ENCODE measurements around the gene FKBP7.
"Not testable (repeated sequence)": the region's sequence is repeated elsewhere in the genome, so short reads cannot be mapped to it uniquely, and the experiment has no call there.

The FKBP7 gene

DNA sequence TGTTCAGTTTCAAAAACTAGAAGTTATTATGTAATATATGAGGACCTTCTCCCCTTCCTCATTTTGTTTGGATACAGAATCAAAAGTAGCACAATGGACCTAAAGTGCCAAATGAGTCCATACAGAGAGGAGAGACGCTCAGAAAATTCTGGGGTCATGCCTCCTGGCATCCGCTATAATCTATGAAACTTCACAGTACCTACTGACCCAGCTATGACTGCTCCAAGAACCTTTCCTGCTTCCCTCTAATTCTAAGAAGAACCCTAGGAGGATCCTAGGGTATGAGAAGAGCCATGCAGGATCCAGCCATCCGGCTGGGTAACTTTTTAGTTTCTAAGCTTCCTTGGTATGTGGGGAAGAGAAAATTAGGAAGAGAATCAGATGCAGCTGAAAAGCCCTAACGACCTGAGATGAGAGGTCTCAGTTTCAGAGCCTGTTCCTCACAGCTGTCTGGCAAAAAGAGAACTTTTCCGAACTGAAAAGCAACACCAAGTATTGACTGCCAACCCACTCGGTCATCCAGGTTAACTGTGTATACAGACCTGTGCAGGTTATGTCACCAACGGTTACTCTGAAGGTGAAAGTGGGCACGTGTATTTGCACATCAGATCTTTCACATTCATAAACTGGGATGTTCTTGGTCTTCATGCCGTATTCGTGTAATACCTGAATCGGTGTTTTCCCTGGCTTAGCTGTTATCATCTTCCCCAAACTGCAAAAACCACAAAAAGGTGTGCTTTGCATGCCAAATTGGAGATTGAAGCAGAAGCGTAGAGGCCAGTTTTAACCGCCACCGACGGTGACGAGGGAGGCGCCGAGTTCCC, 28.5 kb downstream of the FKBP7 start:
- no peak for DNase-seq (ENCODE audit: low read depth)

DNA sequence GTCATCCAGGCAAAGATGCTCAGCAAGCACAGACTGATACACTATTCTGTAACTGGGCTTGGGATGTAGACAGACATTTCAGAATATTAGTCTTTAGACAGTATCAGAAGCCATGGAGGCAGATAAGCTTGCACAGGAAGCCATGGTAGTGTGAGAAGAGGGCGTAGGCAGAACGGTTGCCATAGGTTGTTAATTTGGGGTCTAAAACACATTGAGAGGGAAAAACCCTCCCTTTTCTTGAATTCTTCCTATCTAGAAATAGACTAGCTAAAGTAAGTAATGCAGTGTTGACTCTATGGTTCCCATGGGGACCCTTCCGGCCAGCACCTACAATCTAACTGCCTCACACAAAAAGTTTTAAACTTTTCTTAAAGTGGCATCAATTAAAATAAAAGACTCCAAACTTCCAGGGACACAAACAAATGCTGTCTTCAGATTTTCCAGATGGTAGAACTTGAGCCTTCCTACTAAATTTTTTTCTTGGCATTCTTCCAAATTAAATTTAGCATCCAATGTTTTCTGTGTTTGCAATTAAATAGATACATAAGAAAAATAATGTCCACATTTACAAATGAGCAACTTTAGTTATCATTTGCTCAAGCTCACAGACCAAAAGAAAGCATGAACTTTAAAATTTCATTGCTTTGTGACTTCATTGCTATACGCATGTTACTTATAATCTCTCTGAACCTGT, 29.3 kb downstream of the FKBP7 start:
- no peak for DNase-seq (ENCODE audit: low read depth)

DNA sequence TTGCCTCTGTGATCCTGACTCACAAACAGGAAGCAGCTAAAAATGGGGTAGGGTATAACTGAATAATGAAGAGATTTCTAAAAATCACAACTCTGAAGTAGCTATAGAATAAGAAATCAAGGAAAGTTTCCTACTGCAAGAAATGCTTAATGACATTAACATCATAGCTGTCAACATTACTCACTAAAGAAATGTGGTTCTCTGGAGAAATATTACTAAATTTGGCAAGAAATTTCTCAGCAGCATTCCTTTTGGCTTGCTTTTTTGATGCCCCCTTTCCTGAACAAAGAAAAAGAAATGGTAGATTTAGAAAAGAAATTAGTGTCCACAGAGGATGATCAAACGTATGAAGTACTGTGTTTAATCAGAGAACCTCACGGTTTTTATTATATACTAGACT, 37.0 kb downstream of the FKBP7 start:
- DNase-seq (ENCODE audit: low read depth), result no peak

DNA sequence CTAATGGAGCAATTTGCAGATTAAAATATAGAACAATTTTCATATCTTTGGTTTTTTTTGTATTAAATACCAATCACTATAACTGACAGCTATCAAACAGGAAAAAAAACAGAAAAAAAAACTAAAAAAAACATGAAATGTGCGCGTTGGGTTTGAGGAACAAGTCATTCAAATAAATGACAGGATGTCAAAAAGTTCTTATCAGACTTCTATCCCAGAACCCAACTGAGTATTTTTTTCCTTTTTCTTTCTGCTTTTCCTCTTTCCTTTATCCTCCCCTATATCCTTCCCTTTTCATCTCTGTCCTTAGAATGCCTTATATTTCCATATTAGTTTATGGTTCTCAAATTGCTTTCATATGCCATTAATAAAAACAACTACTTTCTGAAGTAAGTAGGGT, 41.7 kb downstream of the FKBP7 start:
- DNase-seq (ENCODE audit: low read depth), result no peak

DNA sequence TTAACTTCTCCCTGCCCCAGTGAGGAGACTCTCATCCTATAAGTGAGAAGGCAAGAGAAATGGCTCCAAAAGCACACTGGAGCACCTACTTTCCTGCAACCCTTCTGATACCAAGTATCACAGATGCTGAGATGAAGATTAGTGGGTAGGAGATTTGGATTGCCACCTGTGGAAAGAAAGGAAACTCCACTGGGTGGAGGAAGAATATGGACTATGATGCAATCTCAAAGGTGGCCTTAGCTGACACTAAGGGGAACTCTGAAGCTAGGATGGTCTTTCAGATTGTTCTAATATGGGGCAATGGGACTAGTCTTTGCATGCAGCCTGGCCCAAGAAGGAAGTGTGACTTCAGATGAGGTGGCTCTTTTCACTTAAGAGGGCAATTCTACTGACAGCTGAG, 49.1 kb downstream of the FKBP7 start:
- DNase-seq (ENCODE audit: low read depth), result no peak

DNA sequence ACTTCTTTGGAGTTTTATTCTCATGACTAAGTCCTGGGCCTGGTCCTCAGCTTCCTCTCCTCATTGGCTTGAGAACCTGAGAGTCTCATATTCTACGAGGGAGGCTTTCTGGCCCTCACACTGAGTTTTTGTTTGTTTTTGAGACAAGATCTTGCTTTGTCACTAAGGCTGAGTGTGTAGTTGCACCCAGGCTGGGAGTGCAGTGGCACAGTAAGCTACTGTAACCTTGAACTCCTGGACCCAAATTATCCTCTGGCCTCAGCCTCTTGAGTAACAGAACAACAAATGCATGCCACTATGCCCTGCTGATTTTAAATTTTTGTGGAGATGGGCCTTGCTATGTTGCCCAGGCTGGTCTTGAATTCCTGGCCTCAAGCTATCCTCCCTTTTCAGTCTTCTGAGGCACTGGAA, 50.0 kb downstream of the FKBP7 start:
- no peak for DNase-seq (ENCODE audit: low read depth)

DNA sequence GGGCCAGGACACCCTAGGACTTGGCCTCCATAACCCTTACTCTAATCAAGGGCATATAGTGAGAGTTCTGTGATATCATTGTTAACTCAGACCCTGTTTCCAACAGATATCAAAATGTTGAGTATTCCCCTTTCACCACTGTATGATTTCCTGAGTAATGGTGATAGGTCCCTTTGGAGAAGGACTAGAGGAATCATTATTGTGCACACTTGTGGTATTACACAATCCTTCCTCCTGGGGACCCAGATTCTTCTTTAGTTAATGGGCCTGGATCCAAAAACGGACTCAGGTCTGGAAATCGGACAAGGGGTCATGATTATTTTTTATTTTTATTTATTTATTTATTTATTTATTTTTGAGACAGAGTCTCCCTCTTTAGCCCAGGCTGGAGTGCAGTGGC, 50.9 kb downstream of the FKBP7 start:
- no peak for DNase-seq (ENCODE audit: low read depth)

DNA sequence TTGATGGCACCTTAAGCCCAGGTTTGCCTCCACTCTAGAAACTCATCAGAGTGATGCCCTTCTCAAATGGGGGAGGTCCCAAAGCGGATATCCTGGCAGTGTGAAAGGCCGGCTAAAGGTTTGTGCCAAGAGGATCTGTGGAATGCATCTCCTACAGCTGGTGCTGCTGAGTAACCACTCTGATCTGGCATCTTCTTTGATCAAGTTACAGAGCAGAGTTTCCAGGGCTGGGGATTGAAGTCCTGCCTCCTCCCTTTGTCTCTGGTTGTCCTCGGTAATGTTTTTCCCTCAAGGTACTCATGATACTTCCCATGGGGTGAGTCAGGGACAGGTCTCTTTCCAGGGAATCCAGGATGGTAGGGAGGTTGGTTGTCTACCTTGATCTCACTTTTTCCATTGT, 52.0 kb downstream of the FKBP7 start:
- DNase-seq (ENCODE audit: low read depth), result no peak

DNA sequence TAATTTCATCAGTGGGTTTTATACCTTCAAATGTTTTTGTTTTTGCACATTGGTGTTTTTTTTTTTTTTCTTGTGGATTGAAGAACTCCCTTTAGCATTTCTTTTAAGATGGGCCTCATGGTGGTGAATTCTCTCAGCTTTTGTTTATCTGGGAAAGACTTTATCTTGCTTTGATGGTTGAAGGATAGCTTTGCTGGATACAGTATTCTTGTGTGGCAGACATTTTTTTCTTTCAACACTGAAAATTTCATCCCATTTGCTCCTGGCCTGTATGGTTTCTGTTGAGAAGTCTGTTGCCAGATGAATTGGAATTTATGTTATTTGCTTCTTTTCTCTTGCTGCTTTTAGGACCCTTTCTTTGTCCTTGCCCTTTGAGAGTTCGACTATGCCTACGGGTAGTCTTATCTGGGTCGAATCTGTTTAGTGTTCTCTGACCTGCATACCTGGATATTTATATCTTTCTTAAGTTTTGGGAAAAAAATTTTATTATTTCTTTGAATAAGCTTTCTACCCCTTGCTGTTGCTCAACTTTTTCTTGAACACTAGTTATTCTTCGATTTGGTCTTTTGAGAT, 53.1 kb downstream of the FKBP7 start:
- DNase-seq (ENCODE audit: low read depth), result no peak

DNA sequence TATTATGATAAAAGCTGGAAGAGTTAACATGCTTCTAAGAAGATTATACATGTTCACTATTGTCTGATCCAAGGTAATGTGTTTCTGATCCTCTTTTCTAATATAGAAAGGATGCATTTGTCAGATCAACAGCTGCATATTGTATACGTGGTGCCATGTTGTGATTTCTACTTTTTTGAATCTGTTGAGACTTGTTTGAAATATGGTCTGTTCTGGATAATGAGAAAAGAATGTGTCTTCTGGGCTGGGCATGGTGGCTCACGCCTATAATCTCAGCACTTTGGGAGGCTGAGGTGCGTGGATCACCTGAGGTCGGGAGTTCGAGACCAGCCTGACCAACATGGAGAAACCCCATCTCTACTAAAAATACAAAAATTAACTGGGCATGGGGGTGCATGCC, 54.7 kb downstream of the FKBP7 start:
- DNase-seq (ENCODE audit: low read depth), result not testable (repeated sequence)

DNA sequence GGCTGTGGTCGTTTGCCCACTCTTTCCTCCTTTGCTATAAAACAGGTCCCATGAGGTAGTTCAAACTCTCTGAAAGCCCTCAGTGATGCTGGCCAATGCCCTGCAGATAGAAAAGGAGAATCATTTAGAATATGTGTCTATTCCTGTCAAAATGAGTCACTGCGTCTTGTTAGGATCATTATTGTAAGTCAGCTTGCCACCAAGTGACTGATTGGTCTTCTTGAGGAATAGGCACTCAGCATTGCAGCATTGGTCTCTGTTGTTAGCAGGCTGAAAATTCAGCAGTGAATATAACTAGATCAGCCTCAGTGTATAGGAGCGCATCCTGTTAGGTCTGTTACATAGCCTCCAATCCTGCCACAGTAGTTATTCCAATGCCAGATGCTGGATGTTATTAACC, 56.3 kb downstream of the FKBP7 start:
- DNase-seq (ENCODE audit: low read depth), result no peak

DNA sequence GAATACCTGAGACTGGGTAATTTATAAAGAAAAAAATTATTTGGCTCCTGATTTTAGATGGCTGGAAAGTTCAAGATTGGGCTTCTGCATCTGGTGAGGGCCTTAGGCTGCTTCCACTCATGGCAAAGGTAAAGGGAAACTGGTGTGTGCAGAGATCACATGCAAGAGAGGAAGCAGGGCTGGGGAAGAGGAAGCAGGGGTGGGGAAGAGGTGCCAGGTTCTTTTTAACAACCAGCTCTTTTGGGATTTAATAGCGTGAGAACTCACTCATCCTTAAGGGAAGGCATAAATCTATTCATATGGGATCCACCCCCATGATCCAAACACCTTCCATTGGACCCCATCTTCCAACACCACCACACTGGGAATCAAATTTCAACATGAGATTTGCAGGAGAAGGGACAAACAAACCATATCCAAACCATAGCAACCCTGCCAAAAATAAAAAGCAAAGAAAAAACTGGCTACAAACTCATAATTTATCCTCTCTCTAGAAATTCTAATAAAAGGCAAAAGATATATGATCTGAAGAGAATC, 57.9 kb downstream of the FKBP7 start:
- DNase-seq (ENCODE audit: low read depth), result no peak

DNA sequence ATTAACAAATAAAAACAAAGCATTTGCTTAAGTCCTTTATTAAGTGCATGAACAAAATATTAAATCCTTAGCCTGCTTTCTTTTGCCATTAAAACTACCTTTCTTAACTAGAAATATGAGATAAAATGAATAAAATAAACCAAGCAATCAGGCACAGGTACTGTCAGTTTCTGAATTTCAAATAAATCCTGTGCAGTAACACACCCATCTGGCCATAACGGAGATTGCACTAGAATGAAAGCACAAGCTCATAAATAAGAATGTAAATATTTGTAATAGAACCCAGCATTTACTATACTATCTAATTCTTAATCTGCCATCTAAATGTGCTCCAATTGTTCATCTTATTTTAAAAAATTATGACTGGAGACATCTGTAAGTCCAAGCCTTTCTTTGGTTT, 59.3 kb downstream of the FKBP7 start:
- no peak for DNase-seq (ENCODE audit: low read depth)

DNA sequence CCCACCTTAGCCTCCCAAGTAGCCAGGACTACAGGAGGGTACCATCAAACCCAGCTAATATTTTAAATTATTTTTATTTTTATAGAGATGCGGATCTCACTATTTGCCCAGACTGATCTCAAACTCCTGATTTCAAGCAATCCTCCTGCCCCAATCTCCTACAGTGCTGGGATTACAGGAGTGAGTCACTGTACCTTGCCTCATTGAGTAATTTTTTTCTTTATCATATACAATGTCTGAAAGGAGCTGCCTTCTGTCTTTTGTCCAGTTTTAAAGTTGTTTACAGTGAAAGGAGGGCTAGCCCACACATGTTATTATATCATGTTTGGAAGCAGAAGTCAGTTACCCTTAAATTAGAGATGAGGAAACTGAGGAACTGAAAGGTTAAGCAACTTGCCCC, 60.0 kb downstream of the FKBP7 start:
- no peak for DNase-seq (ENCODE audit: low read depth)

DNA sequence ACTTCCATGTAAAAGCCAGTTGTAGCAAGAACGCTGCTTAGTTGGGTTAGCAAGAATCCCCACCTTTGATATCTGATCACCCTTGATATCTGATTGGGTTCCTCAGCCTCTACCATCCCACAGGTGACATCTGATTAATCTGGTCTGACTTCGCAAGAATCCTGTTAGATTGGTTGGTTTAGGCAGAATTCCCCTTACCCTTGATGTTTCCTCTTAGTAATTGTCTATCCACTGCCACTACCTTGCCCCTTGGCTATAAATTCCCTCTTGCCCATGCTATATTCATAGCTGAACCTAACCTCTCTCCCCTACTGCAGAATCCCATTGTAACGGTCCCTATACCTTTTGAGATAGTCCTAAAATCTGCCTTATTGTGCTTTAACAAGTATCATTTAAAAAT, 60.5 kb downstream of the FKBP7 start:
- DNase-seq (ENCODE audit: low read depth), result no peak

DNA sequence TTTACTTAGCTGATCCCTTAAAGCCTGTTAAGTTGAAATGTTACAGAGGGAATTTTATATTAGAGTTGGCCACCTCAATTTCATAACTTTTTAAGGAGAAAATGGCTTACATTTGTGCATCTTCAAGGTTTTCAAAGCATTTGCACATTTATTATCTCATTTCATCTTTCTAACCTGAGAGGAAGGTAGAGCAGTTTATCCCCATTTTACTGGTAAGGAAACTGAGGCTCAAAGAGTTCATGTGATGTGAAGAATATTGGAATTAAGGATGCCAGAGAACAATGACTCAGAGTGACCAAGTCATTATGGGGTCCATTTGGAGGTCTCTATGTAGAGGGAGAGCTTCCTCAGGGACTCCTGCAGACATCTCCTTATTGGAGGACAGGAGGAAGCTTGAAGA, 62.4 kb downstream of the FKBP7 start:
- DNase-seq (ENCODE audit: low read depth), result no peak

DNA sequence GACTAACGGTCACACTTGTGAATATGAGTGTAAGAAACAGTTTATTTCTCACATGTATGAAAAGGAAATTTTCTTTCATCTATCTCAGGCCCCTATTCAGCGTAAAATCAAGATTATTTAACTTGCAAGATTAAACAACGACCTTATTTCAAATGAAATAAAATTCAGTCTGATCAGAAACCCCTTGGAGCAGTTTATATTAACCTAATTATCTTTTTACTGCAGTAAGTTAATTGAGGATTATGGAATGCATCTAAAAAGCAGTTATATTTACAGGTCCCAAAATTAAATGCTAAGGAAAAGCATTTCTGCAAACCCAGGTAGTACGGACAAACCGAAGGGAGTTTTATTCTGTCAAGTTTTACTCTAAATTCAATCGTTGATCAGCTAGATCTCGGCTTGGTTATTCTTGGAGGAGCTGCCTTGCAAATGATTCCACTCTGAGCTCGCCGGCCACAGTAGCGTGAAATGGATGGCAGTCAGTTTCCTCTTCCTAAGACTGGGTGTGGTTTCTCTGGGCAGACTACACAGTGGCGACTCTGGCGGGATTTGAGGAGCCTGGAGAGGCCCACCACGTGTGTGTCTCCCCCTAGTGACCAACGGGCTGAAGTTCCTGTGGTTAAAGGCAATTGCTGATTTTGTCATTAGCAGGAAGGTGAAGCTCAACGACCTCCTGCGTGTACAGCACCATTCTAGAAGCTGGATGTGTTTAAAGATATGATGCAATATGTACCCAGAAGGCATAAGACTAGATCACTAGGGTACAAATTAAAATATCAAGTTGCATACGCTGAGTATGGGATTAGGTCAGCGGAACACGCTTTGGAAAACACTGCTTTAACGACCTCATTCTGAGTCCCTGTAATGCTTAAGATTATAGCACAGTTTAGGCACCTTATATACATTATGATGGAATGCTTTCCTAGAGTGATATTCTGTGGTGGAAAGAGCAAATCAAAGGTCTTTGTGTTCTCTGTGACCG, 63.8 kb downstream of the FKBP7 start:
- DNase-seq (ENCODE audit: low read depth), result peak; percentile 46

Measured in stimulated activated CD8-positive, alpha-beta memory T cell treated with anti-CD3 and anti-CD28 coated beads, Interleukin-15, amount 100 ng/mL, for 24 hours (primary cell).